NCI-H1436 (cell line): ENCODE data around the gene PSAT1.

Source experiments
- DNase-seq: peaks from one replicate; lab custom pipeline; 2025; lab: John Stamatoyannopoulos, UW

The PSAT1 gene

DNA sequence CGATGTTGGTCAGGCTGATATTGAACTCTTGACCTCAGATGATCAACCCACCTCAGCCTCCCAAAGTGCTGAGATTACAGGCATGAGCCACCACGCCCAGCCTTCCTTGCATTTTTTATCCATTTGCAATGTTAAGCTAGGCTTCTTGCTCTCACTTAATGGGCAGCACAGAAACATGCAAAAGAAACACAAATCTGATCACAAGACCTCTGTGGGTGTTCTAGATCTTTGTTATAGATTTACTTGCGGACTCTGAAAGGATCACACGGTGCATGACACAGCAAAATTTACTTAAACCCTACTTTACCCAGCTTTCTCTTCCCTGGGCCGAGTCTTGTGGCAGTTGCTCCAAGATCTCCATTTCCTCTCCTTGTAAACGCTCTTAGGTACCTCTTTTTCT, 71.3 kb downstream of the PSAT1 start:
- DNase-seq: no peak

- no peak for DNase-seq
Measured at GRCh38 chr9:78369639-78370219, 72.8 kb downstream of the PSAT1 start.

GRCh38 chr9:78370991-78371390, 74.1 kb downstream of the PSAT1 start:
- DNase-seq: no peak

DNA sequence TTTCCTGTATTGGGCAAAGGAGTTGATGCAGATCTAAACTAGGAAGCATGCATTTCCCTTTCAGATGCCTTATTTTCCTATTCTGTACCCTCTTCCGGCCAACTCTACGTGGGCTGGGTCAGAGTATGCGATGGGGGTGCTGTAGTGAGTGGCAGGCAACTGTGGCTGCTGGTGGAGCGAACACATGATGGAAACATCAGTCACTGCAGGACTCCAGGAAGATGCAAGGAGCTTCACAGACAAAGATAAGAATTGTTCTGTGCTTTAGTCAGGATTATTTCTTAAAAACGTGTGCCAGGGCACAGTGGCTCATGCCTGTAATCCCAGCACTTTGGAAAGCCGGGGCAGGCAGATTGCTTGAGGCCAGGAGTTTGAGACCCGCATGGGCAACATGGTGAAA, 75.1 kb downstream of the PSAT1 start:
- DNase-seq: no peak
